Inflammatory macrophage (primary cell): ENCODE measurements around the gene CTRB2.

ENCODE experiments used
- DNase-seq, 2 donors: peaks; one replicate each; pipeline ENCODE4 v3.0.0-alpha.2; 2020 to 2022

Gene CTRB2

GRCh38 chr16:75160386-75160785 lies 46.6 kb downstream of the CTRB2 start:
- DNase-seq: no peak
